Testis (tissue), 3 donors: ENCODE data around the gene NCOR2. TPM values are rescaled to one million over a fixed set of nuclear protein-coding genes. Genes with fewer than 3 reads are reported as not detected.

Source experiments
- DNase-seq: peaks from one replicate; pipeline ENCODE4 v3.0.0-alpha.2; 2019
- H3K27ac ChIP-seq, 2 donors: fragments of 200-600 bp; sonication (generic); one replicate each; pipeline ENCODE4 v1.5.1; 2019
- H3K27me3 ChIP-seq: fragments of 200-600 bp; sonication (generic); one replicate; pipeline ENCODE4 v1.5.1; 2019
- H3K36me3 ChIP-seq: fragments of 200-600 bp; sonication (generic); one replicate; pipeline ENCODE4 v1.5.1; 2017; ENCODE audit warnings: low read depth; ENCODE audit errors: missing control alignments
- H3K4me1 ChIP-seq: fragments of 200-600 bp; sonication (generic); one replicate; pipeline ENCODE4 v1.5.1; 2019
- H3K4me3 ChIP-seq, 2 donors: fragments of 200-600 bp; sonication (generic); one replicate each; pipeline ENCODE4 v1.5.1; 2017 to 2019
- H3K9me3 ChIP-seq: fragments of 200-600 bp; sonication (generic); one replicate; pipeline ENCODE4 v1.5.1; 2017
- POLR2A ChIP-seq: fragments of 450-650 bp; IDR thresholded peaks from one replicate; pipeline ENCODE4 v1.6.1; 2017; ENCODE audit warnings: antibody characterized with exemption, mild to moderate bottlenecking, moderate library complexity
- WGBS, 2 donors: methylation state at CpG; one replicate each; pipeline ENCODE4 v1.1.5; 2018; 5-methylcytosine and 5-hydroxymethylcytosine counted together
- intact Hi-C: fragments of 100-400 bp; cut with DNase I; formaldehyde crosslinking; loops from one replicate; pipeline ENCODE4 v1.15.1; 2023; ENCODE audit warnings: low total_unique reads
- polyA plus RNA-seq: library from polyadenylated mRNA; stranded (reverse); fragments of 350-450 nt; fragmentation: Illumina TruSeq; extraction: RNeasy Lipid Tissue Mini Kit (QIAGEN cat#74804); gene quantifications from one replicate; pipeline ENCODE4 v1.2.3, GENCODE V29; 2014; ENCODE audit warnings: low read depth, low replicate concordance; ENCODE audit not compliant: insufficient read depth
- total RNA-seq, 2 donors: library from RNA; depleted of rRNA; stranded (reverse); fragments of >200 nt; gene quantifications; one replicate each; pipeline ENCODE4 v1.2.3, GENCODE V29; 2016
- TF ChIP-seq, protein P1 (sequence below), 3 experiments: fragments of 450-650 bp in 2 of 3; fragments of 200-600 bp in 1 of 3; sonication (generic) in 1 of 3; IDR thresholded peaks; one replicate each; pipeline ENCODE4 v1.5.1; 2016 to 2019; ENCODE audit warnings: antibody characterized with exemption in 3 of 3, mild to moderate bottlenecking in 2 of 3, moderate library complexity in 1 of 3

The NCOR2 gene
- total and polyA plus RNA-seq, 3 donors from 2014 or later: 62.6 to 212 (median 212) TPM

DNA sequence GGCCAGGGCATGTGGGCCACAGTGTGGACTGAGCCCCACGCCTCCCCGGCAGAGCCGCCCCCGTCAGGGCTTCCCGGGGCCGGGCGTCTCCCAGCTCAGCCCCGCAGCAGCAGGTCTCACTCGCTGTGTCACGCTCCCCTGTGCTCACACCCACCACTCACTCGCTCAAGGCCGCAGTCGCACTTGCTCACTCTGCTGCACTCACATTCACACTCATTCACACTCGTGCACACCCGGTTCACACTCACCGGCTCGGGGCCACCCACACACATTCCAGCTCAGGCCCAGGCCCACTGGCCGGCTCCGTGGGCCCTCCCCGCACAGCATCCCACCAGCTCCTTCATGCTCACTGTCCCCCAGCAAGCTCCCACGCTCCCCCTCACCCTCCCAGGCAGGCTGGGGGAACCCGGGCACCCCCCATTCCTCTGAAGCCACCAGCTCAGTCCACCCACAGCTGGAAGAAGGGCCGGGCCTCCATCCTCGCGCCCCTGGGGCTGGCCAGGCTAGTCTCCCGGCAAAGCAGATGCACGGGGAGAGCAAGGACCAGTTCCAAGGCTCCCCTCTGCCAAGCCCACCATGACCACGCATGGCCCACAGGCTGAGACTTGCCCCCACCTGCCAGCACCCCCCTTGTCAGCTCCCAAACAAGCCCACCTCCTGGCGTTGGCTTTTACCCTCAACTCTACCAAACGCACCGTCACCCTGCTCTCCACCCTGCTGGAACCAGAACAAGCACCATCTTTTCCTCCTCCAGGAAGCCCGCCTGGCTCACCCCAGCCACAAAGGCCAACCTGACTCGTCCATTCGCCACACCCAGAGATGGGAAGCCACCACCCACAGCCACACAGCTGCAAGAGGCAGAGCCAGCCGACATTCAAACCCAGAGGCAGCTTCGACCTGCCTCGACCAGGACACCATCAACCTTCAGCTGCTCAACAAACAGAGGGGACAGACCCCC, 28.0 kb downstream of the NCOR2 start:
- DNase-seq: no peak

DNA sequence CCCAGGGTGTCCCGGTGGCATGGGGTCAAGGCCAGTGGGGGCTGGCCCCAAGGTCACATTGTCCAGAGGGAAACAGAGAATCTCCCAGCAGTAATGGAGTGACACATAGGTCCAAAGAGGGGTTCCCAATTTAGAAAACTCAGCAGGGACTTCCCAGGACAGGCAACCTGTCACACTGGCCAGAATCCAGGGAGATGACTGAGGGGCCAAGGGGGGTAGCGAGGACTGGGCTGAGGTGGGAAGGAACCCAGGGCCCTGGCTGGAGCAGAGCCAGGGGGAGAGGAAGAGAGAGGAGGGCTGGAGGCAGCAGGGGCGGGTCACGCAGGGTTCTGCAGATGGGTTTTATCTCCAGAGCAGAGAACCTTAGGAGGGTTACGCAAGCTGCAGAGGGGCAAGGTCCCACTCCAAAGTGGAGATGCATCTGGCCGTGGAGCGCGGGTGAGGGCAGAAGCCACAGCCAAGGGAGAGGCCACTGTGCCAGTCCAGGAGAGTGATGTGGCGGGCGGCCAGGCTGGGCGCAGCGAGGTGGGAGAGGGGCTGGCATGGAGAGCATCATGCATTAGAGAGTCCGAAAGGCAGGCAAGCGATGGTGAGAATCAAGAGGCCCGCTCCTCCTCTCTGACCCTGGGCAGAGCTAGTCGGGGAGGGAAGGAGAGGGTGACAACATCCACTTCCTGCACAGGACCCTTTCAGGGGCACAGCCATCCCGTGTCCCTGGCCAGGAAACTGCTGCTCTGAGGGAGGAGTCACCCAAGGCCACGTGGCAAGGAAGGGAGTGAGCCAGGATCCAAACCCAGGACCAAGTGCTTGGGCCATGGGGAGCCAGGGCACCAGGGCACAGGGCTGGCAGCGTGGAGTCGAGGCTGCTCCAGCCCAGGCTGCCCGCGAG, 29.0 kb downstream of the NCOR2 start:
- H3K27me3 ChIP-seq: no peaks in the 10 kb centered on the region
- intact Hi-C loops: no loop called here
- TF ChIP-seq, protein P1, sequence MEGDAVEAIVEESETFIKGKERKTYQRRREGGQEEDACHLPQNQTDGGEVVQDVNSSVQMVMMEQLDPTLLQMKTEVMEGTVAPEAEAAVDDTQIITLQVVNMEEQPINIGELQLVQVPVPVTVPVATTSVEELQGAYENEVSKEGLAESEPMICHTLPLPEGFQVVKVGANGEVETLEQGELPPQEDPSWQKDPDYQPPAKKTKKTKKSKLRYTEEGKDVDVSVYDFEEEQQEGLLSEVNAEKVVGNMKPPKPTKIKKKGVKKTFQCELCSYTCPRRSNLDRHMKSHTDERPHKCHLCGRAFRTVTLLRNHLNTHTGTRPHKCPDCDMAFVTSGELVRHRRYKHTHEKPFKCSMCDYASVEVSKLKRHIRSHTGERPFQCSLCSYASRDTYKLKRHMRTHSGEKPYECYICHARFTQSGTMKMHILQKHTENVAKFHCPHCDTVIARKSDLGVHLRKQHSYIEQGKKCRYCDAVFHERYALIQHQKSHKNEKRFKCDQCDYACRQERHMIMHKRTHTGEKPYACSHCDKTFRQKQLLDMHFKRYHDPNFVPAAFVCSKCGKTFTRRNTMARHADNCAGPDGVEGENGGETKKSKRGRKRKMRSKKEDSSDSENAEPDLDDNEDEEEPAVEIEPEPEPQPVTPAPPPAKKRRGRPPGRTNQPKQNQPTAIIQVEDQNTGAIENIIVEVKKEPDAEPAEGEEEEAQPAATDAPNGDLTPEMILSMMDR (IDR thresholded peaks at IDR 0.05): no peak
- no peak for TF ChIP-seq POLR2A
- H3K4me3 ChIP-seq: no peak overlapping the region
- H3K36me3 ChIP-seq: no peaks in the 10 kb centered on the region
- H3K27ac ChIP-seq: peak overlapping the region in 1 of 2 donors; percentile 7
- 34 to 49% methylated on average over 14 to 21 of the region's 22 CpGs for WGBS, 2 donors
- no peaks in the 10 kb centered on the region for H3K9me3 ChIP-seq
- no peak for DNase-seq
- peaks cover 54% of the 10 kb centered on the region for H3K4me1 ChIP-seq

More for the DNA sequence above, 28.0 kb downstream of the NCOR2 start:
- WGBS, 2 donors: 72 to 79% methylated on average over 19 to 36 of the region's 37 CpGs
- Histone ChIP-seq H3K9me3 (no peaks in the 10 kb centered on the region), H3K4me3 (no peak overlapping the region), H3K4me1 (peaks cover 63% of the 10 kb centered on the region), H3K36me3 (no peaks in the 10 kb centered on the region), H3K27me3 (no peaks in the 10 kb centered on the region), H3K27ac (peak overlapping the region in 1 of 2 donors; percentile 30)
- TF ChIP-seq POLR2A: no peak
- TF ChIP-seq, protein P1 (IDR thresholded peaks at IDR 0.05): no peak
- intact Hi-C loops: no loop called here

DNA sequence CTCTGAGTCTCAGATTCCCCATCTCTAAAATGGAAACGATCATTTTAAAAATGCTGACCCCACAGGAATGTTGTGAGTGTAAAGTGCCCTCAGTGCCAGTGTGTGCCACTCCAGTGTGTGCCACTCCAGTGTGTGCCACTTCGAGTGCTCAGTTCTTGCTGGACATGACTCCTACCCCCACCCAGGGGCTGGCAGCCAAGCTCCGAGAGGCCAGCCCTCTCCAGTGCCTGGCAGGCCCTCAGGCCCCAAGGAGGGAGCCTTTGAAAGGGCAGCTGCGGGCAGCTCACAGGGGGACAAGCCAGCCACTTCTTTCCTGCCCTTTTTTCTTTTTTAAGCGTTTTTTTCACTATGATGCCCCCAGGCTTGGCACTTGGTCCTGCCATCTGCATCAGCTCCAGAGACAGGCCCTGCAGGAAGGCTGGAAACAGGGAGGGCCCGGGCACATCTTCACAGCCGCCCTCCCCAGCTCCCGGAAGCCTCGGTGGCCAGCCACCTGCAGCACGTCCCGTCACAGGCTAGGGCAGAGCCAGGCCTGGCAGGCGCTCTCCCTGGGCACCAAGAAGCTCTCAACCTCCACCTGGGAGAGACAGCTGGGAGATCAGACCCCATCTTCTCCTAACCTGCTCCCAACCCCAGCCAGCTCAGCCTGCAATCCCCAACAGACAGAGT, 29.8 kb downstream of the NCOR2 start:
- peaks cover 46% of the 10 kb centered on the region for H3K4me1 ChIP-seq
- no peaks in the 10 kb centered on the region for H3K36me3 ChIP-seq
- TF ChIP-seq, protein P1 (IDR thresholded peaks at IDR 0.05): no peak
- TF ChIP-seq POLR2A: no peak
- WGBS, 2 donors: 39 to 71% methylated on average over 10 to 12 of the region's 12 CpGs
- intact Hi-C loops: no loop called here
- H3K27me3 ChIP-seq: no peaks in the 10 kb centered on the region
- no peak overlapping the region for H3K27ac ChIP-seq
- no peak overlapping the region for H3K4me3 ChIP-seq
- DNase-seq: no peak
- no peaks in the 10 kb centered on the region for H3K9me3 ChIP-seq

DNA sequence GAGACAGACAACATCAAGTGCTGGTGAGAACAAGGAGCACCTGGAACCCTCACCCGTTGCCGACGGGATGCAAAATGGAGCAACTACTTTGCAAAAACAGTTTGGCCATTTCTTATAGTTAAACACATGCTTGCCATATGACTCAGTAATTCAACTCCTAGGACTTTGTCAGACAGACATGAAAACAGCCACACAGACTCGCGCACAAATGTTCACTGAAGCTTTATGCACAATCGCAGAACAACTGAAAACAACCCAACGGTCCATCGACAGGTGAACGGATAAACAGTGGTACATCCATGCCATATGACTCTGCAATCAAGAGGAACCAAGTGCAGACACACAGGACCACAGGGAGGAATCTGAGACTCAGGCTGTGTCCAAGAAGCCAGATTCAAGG, 30.8 kb downstream of the NCOR2 start:
- H3K4me1 ChIP-seq: peaks cover 45% of the 10 kb centered on the region

More for the DNA sequence above, 30.8 kb downstream of the NCOR2 start:
- intact Hi-C loops: no loop called here
- no peak overlapping the region for H3K27ac ChIP-seq
- no peak for DNase-seq
- H3K9me3 ChIP-seq: no peaks in the 10 kb centered on the region
- no peaks in the 10 kb centered on the region for H3K27me3 ChIP-seq
- H3K36me3 ChIP-seq: no peaks in the 10 kb centered on the region
- H3K4me3 ChIP-seq: no peak overlapping the region
- TF ChIP-seq POLR2A: no peak
- TF ChIP-seq, protein P1 (IDR thresholded peaks at IDR 0.05): no peak
- 83 to 94% methylated on average over 9 of the region's 9 CpGs for WGBS, 2 donors
